Measurements from ENCODE around the gene QRICH2.
A peak's percentile ranks its signal among the peaks of the same experiment; 100 is the strongest.
"Not testable (repeated sequence)": the region's sequence is repeated elsewhere in the genome, so short reads cannot be mapped to it uniquely, and the experiment has no call there.

QRICH2 gene

GRCh38 chr17:76250141-76250540 lies 57.9 kb downstream of the QRICH2 start:
- no peak for DNase-seq (ENCODE audit: low read depth in 2 of 2)

- no peak for DNase-seq (ENCODE audit: low read depth in 2 of 2)
Measured at GRCh38 chr17:76248013-76248782, 59.9 kb downstream of the QRICH2 start.

DNA sequence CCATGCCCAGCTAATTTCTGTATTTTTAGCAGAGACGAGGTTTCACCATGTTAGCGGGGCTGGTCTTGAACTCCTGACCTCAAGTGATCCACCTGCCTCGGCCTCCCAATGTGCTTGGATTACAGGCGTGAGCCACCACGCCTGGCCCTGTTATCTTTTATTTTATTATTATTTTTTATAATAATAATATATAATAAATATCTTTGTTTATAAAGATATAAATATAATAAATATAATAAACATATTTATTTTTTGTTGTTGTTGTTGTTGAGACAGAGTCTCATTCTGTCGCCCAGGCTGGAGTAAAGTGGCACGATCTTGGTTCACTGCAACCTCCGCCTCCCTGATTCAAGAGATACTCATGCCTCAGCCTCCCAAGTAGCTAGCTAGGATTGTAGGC lies 60.8 kb downstream of the QRICH2 start:
- no peak for DNase-seq (ENCODE audit: low read depth in 2 of 2)

DNA sequence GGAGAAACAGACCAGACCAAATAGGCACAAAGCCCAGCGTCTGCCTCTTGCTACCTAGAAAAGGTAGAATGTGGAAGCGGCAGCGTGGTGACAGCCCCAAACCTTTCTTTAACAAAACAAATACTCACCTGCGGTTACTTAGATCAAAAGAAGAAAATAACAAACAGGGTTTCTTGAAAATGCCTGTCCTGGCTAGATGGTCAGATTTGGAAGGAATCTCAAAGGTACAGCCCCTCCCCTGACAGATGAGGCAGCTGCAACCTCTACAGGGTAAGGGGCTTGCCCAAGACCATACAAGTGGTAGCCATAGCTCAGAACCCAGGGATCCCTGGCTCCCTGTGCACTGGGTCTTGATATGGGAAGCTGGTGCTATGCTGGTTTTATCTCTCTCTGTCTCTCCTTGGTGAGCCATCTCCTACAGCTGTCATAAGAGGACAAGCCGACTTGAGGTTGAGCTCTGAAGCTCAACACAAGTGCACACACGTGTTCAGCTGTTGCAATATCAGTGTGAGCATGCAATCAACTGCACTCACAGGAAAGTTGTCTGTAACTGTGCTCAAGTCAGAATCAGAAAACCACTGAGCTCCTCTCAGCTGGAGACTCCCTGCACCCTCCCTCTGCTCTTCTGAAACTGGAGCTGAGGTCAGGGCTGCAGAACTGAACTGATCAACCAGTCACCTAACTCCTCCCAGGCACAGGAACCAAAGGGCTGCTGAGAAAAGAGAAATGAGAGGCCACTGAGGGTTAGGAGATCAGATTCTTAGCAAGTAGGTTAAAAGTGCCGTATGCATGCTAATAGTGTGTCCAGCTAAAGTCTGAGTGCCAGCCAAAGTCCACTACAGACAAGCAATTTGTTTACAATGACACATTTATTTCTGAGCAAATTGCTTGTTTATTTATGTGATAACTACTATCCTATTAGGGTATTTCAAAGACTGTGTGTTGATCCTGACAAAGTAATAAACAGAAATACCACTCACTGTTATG lies 61.7 kb downstream of the QRICH2 start:
- no peak for DNase-seq (ENCODE audit: low read depth in 2 of 2)

- DNase-seq (ENCODE audit: low read depth in 2 of 2): not testable (repeated sequence)
Measured at GRCh38 chr17:76244721-76245120, 63.4 kb downstream of the QRICH2 start.

DNA sequence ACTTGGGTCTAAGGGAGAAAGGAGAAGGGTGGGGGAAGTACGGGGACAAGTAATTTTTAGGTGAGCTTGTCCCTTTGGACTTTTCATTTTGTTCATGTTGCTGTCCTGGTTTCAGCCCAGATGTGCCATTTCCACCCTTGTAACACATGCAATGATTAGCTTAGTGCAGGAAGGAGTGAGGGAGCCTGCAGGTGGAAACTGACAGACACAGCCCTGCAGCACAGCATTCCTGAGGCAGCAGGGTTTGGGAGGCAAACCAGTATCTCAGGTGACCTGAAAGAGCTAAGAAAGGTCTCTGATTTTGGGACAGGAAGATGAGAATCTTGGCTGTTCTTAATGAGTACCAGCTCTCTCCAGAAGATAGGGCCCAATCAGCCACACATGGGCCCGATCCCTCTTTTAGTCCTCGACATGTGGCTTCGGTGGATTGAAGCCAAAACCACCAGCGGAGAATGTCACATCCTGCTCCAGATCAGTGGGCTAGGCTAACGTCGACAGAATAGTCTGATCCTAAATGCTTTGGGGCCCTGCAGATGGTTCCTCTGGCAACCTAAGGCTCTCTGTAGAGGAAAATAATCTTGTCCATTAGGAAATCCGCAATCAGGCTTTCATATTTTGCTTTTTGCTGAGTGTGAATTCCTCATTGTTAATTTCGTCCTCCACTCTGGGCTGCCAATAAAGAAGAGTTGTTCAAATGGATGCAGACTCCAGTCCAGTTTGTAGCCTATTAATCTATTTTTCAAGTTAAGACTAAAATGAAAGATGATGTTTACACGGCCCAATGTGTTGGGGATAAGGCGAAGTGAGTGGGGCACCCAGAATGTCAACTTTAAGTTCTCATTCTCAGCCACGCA lies 64.0 kb downstream of the QRICH2 start:
- no peak for DNase-seq (ENCODE audit: low read depth in 2 of 2)

DNA sequence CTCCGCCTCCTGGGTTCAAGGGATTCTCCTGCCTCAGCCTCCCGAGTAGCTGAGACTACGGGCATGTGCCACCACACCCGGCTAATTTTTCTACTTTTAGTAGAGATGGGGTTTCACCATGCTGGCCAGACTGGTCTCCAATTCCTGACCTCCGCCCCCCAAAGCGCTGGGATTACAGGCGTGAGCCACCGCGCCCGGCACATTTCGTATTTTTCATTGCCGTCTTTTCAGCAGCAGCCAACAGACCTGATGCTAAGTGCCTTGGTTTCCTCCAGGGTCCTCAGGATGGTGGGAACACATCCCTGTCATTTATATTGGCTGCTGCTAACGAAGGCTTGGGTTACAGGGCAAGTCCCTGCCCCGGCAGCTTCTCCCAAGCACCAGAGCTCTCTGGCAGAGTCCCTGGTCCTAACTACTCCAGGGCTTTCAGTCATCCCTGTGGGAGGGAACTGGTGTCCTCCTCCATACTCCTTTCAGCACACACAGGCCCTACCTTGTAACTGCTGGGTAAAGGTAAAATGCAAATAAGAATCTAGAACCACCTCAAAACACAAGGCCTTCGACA lies 66.3 kb downstream of the QRICH2 start:
- DNase-seq (ENCODE audit: low read depth in 2 of 2): no peak

DNA sequence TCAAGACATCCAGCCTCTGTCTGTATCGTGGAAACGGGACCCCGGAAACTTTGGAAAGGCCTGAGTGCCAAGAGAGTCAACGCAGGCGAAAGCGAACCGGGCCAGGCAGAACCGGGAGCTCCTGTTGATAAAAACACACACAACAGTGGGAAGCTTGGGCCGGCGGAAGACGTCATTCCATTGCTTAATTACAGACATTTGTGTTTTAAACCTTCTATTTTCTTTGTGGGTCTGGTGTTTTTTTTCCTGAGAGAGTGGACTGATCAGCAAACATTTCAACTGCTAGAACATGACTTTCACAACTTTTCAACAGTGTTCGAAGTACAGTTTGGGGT lies 66.9 kb downstream of the QRICH2 start:
- no peak for DNase-seq (ENCODE audit: low read depth in 2 of 2)

DNA sequence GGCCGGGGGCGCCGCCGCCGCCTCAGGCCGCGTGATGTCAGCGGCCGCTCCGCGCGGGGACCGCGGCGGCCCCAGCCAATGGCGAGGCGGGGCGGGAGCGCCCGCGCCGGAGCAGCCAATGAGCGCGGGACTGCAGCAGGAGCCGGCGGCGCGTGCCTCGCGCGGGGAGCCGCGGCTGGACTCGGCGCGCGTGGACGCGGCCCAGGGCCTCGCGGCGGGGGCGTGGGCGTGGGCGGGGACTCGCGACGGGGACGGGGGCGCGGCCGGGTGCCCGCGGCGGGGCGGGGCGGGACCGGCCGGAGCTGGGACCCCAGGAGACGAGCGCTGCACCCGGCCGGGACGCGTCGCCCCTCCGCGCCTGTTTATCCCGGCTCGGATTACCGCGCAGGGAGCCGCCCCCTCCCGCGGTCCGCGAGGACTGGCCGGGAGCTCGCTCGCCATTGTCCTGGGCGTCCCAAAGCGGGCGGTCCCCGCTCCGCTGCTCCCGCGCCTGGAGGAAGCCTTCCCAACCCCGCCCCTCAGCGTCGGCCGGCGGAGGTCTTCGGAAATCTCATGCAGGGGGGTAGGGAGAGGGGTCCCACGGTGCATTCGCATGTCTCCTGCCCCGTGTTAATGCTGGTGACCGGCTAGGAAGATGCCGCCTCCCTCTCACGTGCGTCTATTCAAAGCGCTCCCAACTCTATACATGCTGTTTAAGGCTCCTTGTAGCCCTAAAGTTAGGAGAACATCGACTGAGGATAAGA lies 67.4 kb downstream of the QRICH2 start, which contains the start of gene RNF157:
Gene RNF157, minus strand, starts transcription at position 33 of the 743 bp plus-strand sequence. CDS start 253 bp downstream, outside the sequence.
- peak; percentile 42 to 59 for DNase-seq (ENCODE audit: low read depth in 2 of 2)

GRCh38 chr17:76239538-76240274 lies 68.4 kb downstream of the QRICH2 start:
- DNase-seq (ENCODE audit: low read depth in 2 of 2): no peak

GRCh38 chr17:76238847-76239537 lies 69.1 kb downstream of the QRICH2 start:
- no peak for DNase-seq (ENCODE audit: low read depth in 2 of 2)

DNA sequence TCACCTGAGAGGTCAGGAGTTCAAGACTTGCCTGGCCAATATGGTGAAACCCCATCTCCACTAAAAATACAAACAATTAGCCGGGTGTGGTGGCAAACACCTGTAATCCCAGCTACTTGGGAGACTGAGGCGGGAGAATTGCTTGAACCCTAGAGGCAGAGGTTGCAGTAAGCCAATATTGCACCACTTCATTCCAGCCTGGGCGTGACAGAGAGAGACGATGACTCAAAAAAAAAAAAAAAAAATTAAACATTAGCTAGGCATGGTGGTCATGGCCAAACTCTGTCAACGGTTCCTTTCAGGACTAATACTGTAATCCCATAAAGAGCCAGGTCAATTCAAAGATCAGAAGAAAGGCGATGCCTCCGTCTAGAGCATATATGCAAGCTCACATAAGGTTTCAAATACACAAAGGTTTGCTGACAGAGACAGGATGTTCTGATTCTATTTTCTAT lies 70.2 kb downstream of the QRICH2 start:
- DNase-seq (ENCODE audit: low read depth in 2 of 2): no peak

DNA sequence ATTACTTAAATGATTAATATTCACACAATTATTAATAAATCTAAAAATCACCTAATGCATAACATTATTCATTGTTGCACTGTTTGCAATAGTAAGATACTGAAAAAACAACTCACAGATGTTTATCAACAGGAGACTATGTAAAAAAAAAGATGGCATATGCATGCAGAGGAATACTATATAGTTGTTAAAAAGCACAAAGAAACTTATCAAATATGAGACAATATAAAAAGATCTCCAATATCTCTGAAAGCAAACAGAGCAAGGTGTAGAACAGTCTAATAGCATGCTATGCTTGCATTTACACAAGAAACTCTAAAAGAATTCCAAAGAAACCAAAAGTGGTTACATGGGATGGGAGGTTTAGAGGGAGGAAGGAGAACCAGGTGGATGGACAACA lies 71.5 kb downstream of the QRICH2 start:
- DNase-seq (ENCODE audit: low read depth in 2 of 2): no peak

GRCh38 chr17:76235883-76236282 lies 72.2 kb downstream of the QRICH2 start:
- no peak for DNase-seq (ENCODE audit: low read depth in 2 of 2)

GRCh38 chr17:76234354-76234679 lies 73.8 kb downstream of the QRICH2 start:
- DNase-seq (ENCODE audit: low read depth in 2 of 2): no peak

- no peak for DNase-seq (ENCODE audit: low read depth in 2 of 2)
Measured at GRCh38 chr17:76233588-76234353, 74.3 kb downstream of the QRICH2 start.

GRCh38 chr17:76232342-76232741 lies 75.7 kb downstream of the QRICH2 start:
- DNase-seq (ENCODE audit: low read depth in 2 of 2): no peak

- not testable (repeated sequence) for DNase-seq (ENCODE audit: low read depth in 2 of 2)
Measured at GRCh38 chr17:76226749-76227148, 81.3 kb downstream of the QRICH2 start.

Measured in stimulated activated CD4-positive, alpha-beta T cell treated with anti-CD3 and anti-CD28 coated beads, Interleukin-1b, Interleukin-23, amount 100 ng/mL, for 4 hours (primary cell).